HAP-1 (cell line): Measurements from ENCODE around the gene OLIG3.

Experiments used
- DNase-seq, 2 experiments: peaks; one replicate each; pipeline ENCODE4 v3.0.0-alpha.2; 2016 to 2020; ENCODE audit warnings: low spot score in 2 of 2
- H3K27me3 ChIP-seq: fragments of 250-450 bp; sonication (Bioruptor Pico); 2 replicates; pipeline ENCODE4 v1.5.1; 2020; ENCODE audit warnings: low read depth, mild to moderate bottlenecking, moderate library complexity
- H3K36me3 ChIP-seq: fragments of 250-450 bp; sonication (Bioruptor Pico); replicated peaks from 2 replicates; pipeline ENCODE4 v1.5.1; 2020; ENCODE audit warnings: mild to moderate bottlenecking
- H3K4me1 ChIP-seq: fragments of 250-450 bp; sonication (Bioruptor Pico); 2 replicates; pipeline ENCODE4 v1.5.1; 2020; ENCODE audit warnings: mild to moderate bottlenecking
- H3K4me3 ChIP-seq: fragments of 250-450 bp; sonication (Bioruptor Pico); 2 replicates; pipeline ENCODE4 v1.5.1; 2020; ENCODE audit warnings: mild to moderate bottlenecking, moderate library complexity
- H3K9me3 ChIP-seq: fragments of 250-450 bp; sonication (Bioruptor Pico); 2 replicates; pipeline ENCODE4 v1.5.1; 2020; ENCODE audit warnings: mild to moderate bottlenecking, moderate library complexity
- in situ Hi-C: fragments of 300-500 bp; cut with MboI; formaldehyde crosslinking; loops from 3 replicates; pipeline ENCODE4 v1.14.3; 2020; ENCODE audit warnings: low sequenced_read_pairs, inconsistent platforms, mixed read lengths

The OLIG3 gene

GRCh38 chr6:137490961-137491360 is 3.2 kb downstream of the OLIG3 start:
- in situ Hi-C loops = no loop called here
- DNase-seq = no peak
- Histone ChIP-seq H3K4me3 (no peak overlapping the region), H3K27me3 (no peaks in the 10 kb centered on the region), H3K4me1 (no peaks in the 10 kb centered on the region; the same call in 1 of the 2 replicates), H3K36me3 (no peaks in the 10 kb centered on the region), H3K9me3 (no peaks in the 10 kb centered on the region)

GRCh38 chr6:137490006-137490905 is 3.9 kb downstream of the OLIG3 start:
- Histone ChIP-seq H3K4me1 (no peaks in the 10 kb centered on the region; the same call in 1 of the 2 replicates), H3K36me3 (no peaks in the 10 kb centered on the region), H3K9me3 (no peaks in the 10 kb centered on the region), H3K4me3 (no peak overlapping the region), H3K27me3 (no peaks in the 10 kb centered on the region)
- in situ Hi-C loops = no loop called here
- DNase-seq = no peak

GRCh38 chr6:137489046-137490005 is 4.9 kb downstream of the OLIG3 start:
- H3K36me3 ChIP-seq = no peaks in the 10 kb centered on the region
- no peaks in the 10 kb centered on the region for H3K27me3 ChIP-seq
- DNase-seq = no peak
- H3K9me3 ChIP-seq = no peaks in the 10 kb centered on the region
- in situ Hi-C loops = no loop called here
- H3K4me1 ChIP-seq = no peaks in the 10 kb centered on the region; the same call in 1 of the 2 replicates
- no peak overlapping the region for H3K4me3 ChIP-seq

- in situ Hi-C loops = no loop called here
- Histone ChIP-seq H3K9me3 (no peaks in the 10 kb centered on the region), H3K4me3 (no peak overlapping the region), H3K36me3 (no peaks in the 10 kb centered on the region), H3K27me3 (no peaks in the 10 kb centered on the region), H3K4me1 (no peaks in the 10 kb centered on the region; the same call in 1 of the 2 replicates)
- DNase-seq = no peak
Measured at GRCh38 chr6:137488150-137489045, 5.8 kb downstream of the OLIG3 start.

GRCh38 chr6:137487869-137488149 is 6.4 kb downstream of the OLIG3 start:
- Histone ChIP-seq H3K4me3 (no peak overlapping the region), H3K27me3 (no peaks in the 10 kb centered on the region)

GRCh38 chr6:137487181-137487868 is 6.9 kb downstream of the OLIG3 start:
- DNase-seq = no peak
- H3K4me3 ChIP-seq = no peak overlapping the region
- H3K9me3 ChIP-seq = no peaks in the 10 kb centered on the region
- H3K4me1 ChIP-seq = no peaks in the 10 kb centered on the region; the same call in 1 of the 2 replicates
- H3K27me3 ChIP-seq = no peaks in the 10 kb centered on the region
- no peaks in the 10 kb centered on the region for H3K36me3 ChIP-seq
- in situ Hi-C loops = no loop called here

More at GRCh38 chr6:137487869-137488149, 6.4 kb downstream of the OLIG3 start:
- in situ Hi-C loops = no loop called here
- no peak for DNase-seq
- Histone ChIP-seq H3K36me3 (no peaks in the 10 kb centered on the region), H3K9me3 (no peaks in the 10 kb centered on the region), H3K4me1 (no peaks in the 10 kb centered on the region; the same call in 1 of the 2 replicates)

- no peak overlapping the region for H3K4me3 ChIP-seq
- no peaks in the 10 kb centered on the region for H3K9me3 ChIP-seq
- in situ Hi-C loops = no loop called here
- H3K27me3 ChIP-seq = no peaks in the 10 kb centered on the region
- DNase-seq = no peak
- H3K4me1 ChIP-seq = no peaks in the 10 kb centered on the region; the same call in 1 of the 2 replicates
- no peaks in the 10 kb centered on the region for H3K36me3 ChIP-seq
Measured at GRCh38 chr6:137486416-137486815, 7.8 kb downstream of the OLIG3 start.

GRCh38 chr6:137480431-137480830 is 13.8 kb downstream of the OLIG3 start:
- Histone ChIP-seq H3K9me3 (no peaks in the 10 kb centered on the region), H3K27me3 (no peaks in the 10 kb centered on the region), H3K4me1 (no peaks in the 10 kb centered on the region; the same call in 1 of the 2 replicates), H3K4me3 (no peak overlapping the region), H3K36me3 (no peaks in the 10 kb centered on the region)
- DNase-seq = no peak
- in situ Hi-C loops = no loop called here

- DNase-seq = no peak
- Histone ChIP-seq H3K4me1 (peaks cover 20% of the 10 kb centered on the region), H3K27me3 (no peaks in the 10 kb centered on the region), H3K9me3 (no peaks in the 10 kb centered on the region), H3K36me3 (no peaks in the 10 kb centered on the region), H3K4me3 (no peak overlapping the region)
- in situ Hi-C loops = no loop called here
Measured at GRCh38 chr6:137475103-137475502, 19.1 kb downstream of the OLIG3 start.

GRCh38 chr6:137473598-137473997 is 20.6 kb downstream of the OLIG3 start:
- in situ Hi-C loops = no loop called here
- peak; percentile 66 to 70 for DNase-seq

GRCh38 chr6:137472641-137473137 is 21.5 kb downstream of the OLIG3 start:
- no peaks in the 10 kb centered on the region for H3K9me3 ChIP-seq
- in situ Hi-C loops = no loop called here
- no peak for DNase-seq
- H3K36me3 ChIP-seq = no peaks in the 10 kb centered on the region
- no peaks in the 10 kb centered on the region for H3K27me3 ChIP-seq
- H3K4me3 ChIP-seq = no peak overlapping the region
- peaks cover 20% of the 10 kb centered on the region for H3K4me1 ChIP-seq

More at GRCh38 chr6:137473598-137473997, 20.6 kb downstream of the OLIG3 start:
- H3K4me1 ChIP-seq = peaks cover 20% of the 10 kb centered on the region
- no peaks in the 10 kb centered on the region for H3K27me3 ChIP-seq
- no peaks in the 10 kb centered on the region for H3K9me3 ChIP-seq
- H3K4me3 ChIP-seq = no peak overlapping the region
- no peaks in the 10 kb centered on the region for H3K36me3 ChIP-seq

- DNase-seq = no peak
- Histone ChIP-seq H3K4me1 (peaks cover 20% of the 10 kb centered on the region), H3K9me3 (no peaks in the 10 kb centered on the region), H3K36me3 (no peaks in the 10 kb centered on the region), H3K27me3 (no peaks in the 10 kb centered on the region), H3K4me3 (no peak overlapping the region)
- in situ Hi-C loops = no loop called here
Measured at GRCh38 chr6:137471986-137472385, 22.2 kb downstream of the OLIG3 start.
